ENCODE results near the gene IFITM1.
"Not testable (repeated sequence)": the region's sequence is repeated elsewhere in the genome, so short reads cannot be mapped to it uniquely, and the experiment has no call there.

Gene IFITM1

GRCh38 chr11:282630-283360 lies 31.0 kb upstream of the IFITM1 start:
- DNase-seq (ENCODE audit: low spot score), result no peak

- DNase-seq (ENCODE audit: low spot score), result no peak
These were observed 30.3 kb upstream of the IFITM1 start for GRCh38 chr11:283405-284104.

GRCh38 chr11:284105-285020 lies 29.5 kb upstream of the IFITM1 start:
- DNase-seq (ENCODE audit: low spot score), result no peak

- DNase-seq (ENCODE audit: low spot score), result no peak
These were observed 28.6 kb upstream of the IFITM1 start for GRCh38 chr11:285021-285893.

- DNase-seq (ENCODE audit: low spot score), result no peak
These were observed 28.0 kb upstream of the IFITM1 start for GRCh38 chr11:285894-286220.

GRCh38 chr11:286977-287820 lies 26.6 kb upstream of the IFITM1 start:
- DNase-seq (ENCODE audit: low spot score), result not testable (repeated sequence)

GRCh38 chr11:287821-288477 lies 25.9 kb upstream of the IFITM1 start:
- no peak for DNase-seq (ENCODE audit: low spot score)

- DNase-seq (ENCODE audit: low spot score), result no peak
These were observed 25.1 kb upstream of the IFITM1 start, which contains the start of gene PGGHG for GRCh38 chr11:288478-289397. PGGHG (plus strand) TSS chr11:289126; CDS start chr11:289817, 691 bp downstream.

GRCh38 chr11:289398-289711 lies 24.5 kb upstream of the IFITM1 start:
- no peak for DNase-seq (ENCODE audit: low spot score)

GRCh38 chr11:289712-290620 lies 23.9 kb upstream of the IFITM1 start:
- no peak for DNase-seq (ENCODE audit: low spot score)

- no peak for DNase-seq (ENCODE audit: low spot score)
These were observed 23.1 kb upstream of the IFITM1 start for GRCh38 chr11:290621-291231.

GRCh38 chr11:291281-292210 lies 22.3 kb upstream of the IFITM1 start:
- no peak for DNase-seq (ENCODE audit: low spot score)

GRCh38 chr11:292211-293121 lies 21.4 kb upstream of the IFITM1 start:
- DNase-seq (ENCODE audit: low spot score), result no peak

GRCh38 chr11:293271-293851 lies 20.5 kb upstream of the IFITM1 start:
- DNase-seq (ENCODE audit: low spot score), result no peak
